Measurements from ENCODE around the gene NAA25.
"Not testable (repeated sequence)": the region's sequence is repeated elsewhere in the genome, so short reads cannot be mapped to it uniquely, and the experiment has no call there.

NAA25 gene

GRCh38 chr12:112096070-112096469, 12.5 kb downstream of the NAA25 start:
- Histone ChIP-seq H3K9me3 (replicated peaks in 1 of 11) (no peaks in the 10 kb centered on the region), H3K4me2 (peak overlapping the region in 5 of 11 experiments; percentile 6 to 88 (median 54); a peak in 9 of 22 replicates), H3K36me3 (peaks cover 51 to 99% (median 93%) of the 10 kb centered on the region in 11 experiments), H3K4me1 (peaks cover 0 to 41% (median 12%) of the 10 kb centered on the region in 10 experiments; a peak in 12 of 20 replicates), H3K27me3 (no peaks in the 10 kb centered on the region), H3K4me3 (no peak overlapping the region), H3K27ac (peak overlapping the region in 5 of 11 experiments; percentile 27 to 79 (median 55); a peak in 9 of 22 replicates), H3K9ac (peak overlapping the region in 6 of 11 experiments; percentile 8 to 63 (median 35); a peak in 9 of 22 replicates), H4K20me1 (peaks cover 40 to 100% (median 100%) of the 10 kb centered on the region in 11 experiments)
- TF ChIP-seq Cebpa-rat (IDR thresholded peaks at IDR 0.05) = no peak

GRCh38 chr12:112091563-112091962, 17.0 kb downstream of the NAA25 start:
- Histone ChIP-seq H3K27ac (no peak overlapping the region), H3K9ac (no peak overlapping the region), H3K36me3 (peaks cover 56 to 99% (median 94%) of the 10 kb centered on the region in 11 experiments), H3K27me3 (no peaks in the 10 kb centered on the region), H3K9me3 (replicated peaks in 1 of 11) (no peaks in the 10 kb centered on the region), H3K4me3 (no peak overlapping the region), H3K4me2 (no peak overlapping the region), H3K4me1 (peaks cover 0 to 23% (median 7%) of the 10 kb centered on the region in 10 experiments; a peak in 11 of 20 replicates), H4K20me1 (peaks cover 28 to 100% (median 98%) of the 10 kb centered on the region in 11 experiments; a peak in 21 of 22 replicates)
- no peak for TF ChIP-seq Cebpa-rat (IDR thresholded peaks at IDR 0.05)

- Histone ChIP-seq H3K4me2 (no peak overlapping the region), H3K27ac (no peak overlapping the region), H3K9ac (no peak overlapping the region), H3K27me3 (no peaks in the 10 kb centered on the region), H4K20me1 (peaks cover 18 to 100% (median 91%) of the 10 kb centered on the region in 11 experiments; a peak in 21 of 22 replicates), H3K4me1 (peaks cover 0 to 21% (median 0%) of the 10 kb centered on the region in 10 experiments; a peak in 6 of 20 replicates), H3K36me3 (peaks cover 73 to 100% (median 98%) of the 10 kb centered on the region in 11 experiments), H3K9me3 (replicated peaks in 1 of 11) (no peaks in the 10 kb centered on the region), H3K4me3 (no peak overlapping the region)
- TF ChIP-seq Cebpa-rat (IDR thresholded peaks at IDR 0.05) = no peak
Observed at GRCh38 chr12:112087851-112088250, 20.7 kb downstream of the NAA25 start.

GRCh38 chr12:112087055-112087850, 21.3 kb downstream of the NAA25 start:
- H3K27ac ChIP-seq = no peak overlapping the region
- peaks cover 0 to 21% (median 0%) of the 10 kb centered on the region in 10 experiments; a peak in 6 of 20 replicates for H3K4me1 ChIP-seq
- no peaks in the 10 kb centered on the region for H3K27me3 ChIP-seq
- H3K9ac ChIP-seq = no peak overlapping the region
- no peak overlapping the region for H3K4me2 ChIP-seq
- H4K20me1 ChIP-seq = peaks cover 18 to 98% (median 87%) of the 10 kb centered on the region in 11 experiments; a peak in 21 of 22 replicates
- H3K36me3 ChIP-seq = peaks cover 70 to 99% (median 95%) of the 10 kb centered on the region in 11 experiments
- no peaks in the 10 kb centered on the region for H3K9me3 ChIP-seq (replicated peaks in 1 of 11)
- no peak overlapping the region for H3K4me3 ChIP-seq
- TF ChIP-seq Cebpa-rat (IDR thresholded peaks at IDR 0.05) = no peak

GRCh38 chr12:112066566-112066965, 42.0 kb downstream of the NAA25 start:
- H3K36me3 ChIP-seq = peaks cover 98 to 100% (median 100%) of the 10 kb centered on the region in 11 experiments
- TF ChIP-seq Cebpa-rat (IDR thresholded peaks at IDR 0.05) = no peak
- no peaks in the 10 kb centered on the region for H3K27me3 ChIP-seq

GRCh38 chr12:112063273-112063672, 45.3 kb downstream of the NAA25 start:
- peaks cover 0 to 60% (median 34%) of the 10 kb centered on the region in 11 experiments; a peak in 12 of 22 replicates for H4K20me1 ChIP-seq
- H3K4me1 ChIP-seq = peaks cover 0 to 7% (median 0%) of the 10 kb centered on the region in 10 experiments; a peak in 1 of 20 replicates
- H3K36me3 ChIP-seq = peaks cover 97 to 100% (median 100%) of the 10 kb centered on the region in 11 experiments
- no peak overlapping the region for H3K9ac ChIP-seq
- no peak overlapping the region for H3K4me2 ChIP-seq
- TF ChIP-seq Cebpa-rat (IDR thresholded peaks at IDR 0.05) = no peak
- H3K9me3 ChIP-seq (replicated peaks in 1 of 11) = no peaks in the 10 kb centered on the region
- H3K27me3 ChIP-seq = no peaks in the 10 kb centered on the region
- H3K4me3 ChIP-seq = no peak overlapping the region
- no peak overlapping the region for H3K27ac ChIP-seq

More at GRCh38 chr12:112066566-112066965, 42.0 kb downstream of the NAA25 start:
- Histone ChIP-seq H3K4me3 (no peak overlapping the region), H4K20me1 (peaks cover 0 to 66% (median 34%) of the 10 kb centered on the region in 11 experiments; a peak in 12 of 22 replicates), H3K4me2 (no peak overlapping the region), H3K9me3 (replicated peaks in 1 of 11) (no peaks in the 10 kb centered on the region), H3K9ac (no peak overlapping the region), H3K27ac (no peak overlapping the region), H3K4me1 (no peaks in the 10 kb centered on the region)

- H3K27me3 ChIP-seq = no peaks in the 10 kb centered on the region
- H3K9ac ChIP-seq = no peak overlapping the region
- peaks cover 0 to 7% (median 0%) of the 10 kb centered on the region in 10 experiments; a peak in 1 of 20 replicates for H3K4me1 ChIP-seq
- H3K9me3 ChIP-seq (replicated peaks in 1 of 11) = no peaks in the 10 kb centered on the region
- no peak overlapping the region for H3K4me3 ChIP-seq
- no peak for TF ChIP-seq Cebpa-rat (IDR thresholded peaks at IDR 0.05)
- peaks cover 96 to 100% (median 100%) of the 10 kb centered on the region in 11 experiments for H3K36me3 ChIP-seq
- no peak overlapping the region for H3K4me2 ChIP-seq
- peaks cover 0 to 42% (median 20%) of the 10 kb centered on the region in 11 experiments; a peak in 10 of 22 replicates for H4K20me1 ChIP-seq
- H3K27ac ChIP-seq = no peak overlapping the region
Observed at GRCh38 chr12:112061137-112061536, 47.4 kb downstream of the NAA25 start.

GRCh38 chr12:112049351-112049750, 59.2 kb downstream of the NAA25 start:
- no peaks in the 10 kb centered on the region for H3K9me3 ChIP-seq (replicated peaks in 1 of 11)
- H3K27ac ChIP-seq = no peak overlapping the region
- H3K4me1 ChIP-seq = peaks cover 0 to 21% (median 6%) of the 10 kb centered on the region in 10 experiments; a peak in 10 of 20 replicates
- H3K9ac ChIP-seq = no peak overlapping the region
- no peaks in the 10 kb centered on the region for H3K27me3 ChIP-seq
- H3K4me2 ChIP-seq = no peak overlapping the region
- H3K4me3 ChIP-seq = no peak overlapping the region
- peaks cover 96 to 100% (median 100%) of the 10 kb centered on the region in 11 experiments for H3K36me3 ChIP-seq
- no peak for TF ChIP-seq Cebpa-rat (IDR thresholded peaks at IDR 0.05)
- H4K20me1 ChIP-seq = peaks cover 0 to 60% (median 19%) of the 10 kb centered on the region in 11 experiments; a peak in 18 of 22 replicates

- peaks cover 94 to 100% (median 100%) of the 10 kb centered on the region in 11 experiments for H3K36me3 ChIP-seq
Observed at GRCh38 chr12:112046003-112046402, 62.6 kb downstream of the NAA25 start.

GRCh38 chr12:112036614-112037013, 72.0 kb downstream of the NAA25 start:
- Histone ChIP-seq H3K36me3 (peaks cover 92 to 99% (median 98%) of the 10 kb centered on the region in 11 experiments), H4K20me1 (peaks cover 0 to 16% (median 0%) of the 10 kb centered on the region in 11 experiments; a peak in 4 of 22 replicates)
- H3K4me3 ChIP-seq; H3K27me3 ChIP-seq; H3K27ac ChIP-seq; H3K4me1 ChIP-seq; H3K9me3 ChIP-seq (replicated peaks in 1 of 11); H3K9ac ChIP-seq; H3K4me2 ChIP-seq: not testable (repeated sequence)

More at GRCh38 chr12:112046003-112046402, 62.6 kb downstream of the NAA25 start:
- no peak overlapping the region for H3K27ac ChIP-seq
- H3K4me3 ChIP-seq = no peak overlapping the region
- H3K4me2 ChIP-seq = no peak overlapping the region
- peaks cover 0 to 43% (median 16%) of the 10 kb centered on the region in 11 experiments; a peak in 17 of 22 replicates for H4K20me1 ChIP-seq
- H3K9me3 ChIP-seq (replicated peaks in 1 of 11) = no peaks in the 10 kb centered on the region
- no peaks in the 10 kb centered on the region for H3K27me3 ChIP-seq
- H3K9ac ChIP-seq = no peak overlapping the region
- no peak for TF ChIP-seq Cebpa-rat (IDR thresholded peaks at IDR 0.05)
- H3K4me1 ChIP-seq = peaks cover 0 to 17% (median 6%) of the 10 kb centered on the region in 10 experiments; a peak in 10 of 20 replicates
